ENCODE measurements around the gene LIN28A. TPM values are rescaled to one million over a fixed set of nuclear protein-coding genes. Genes with fewer than 3 reads are reported as not detected.

LIN28A gene
- total and polyA plus RNA-seq, 12 donors = 0.23 to 1.2 (median 0.72) TPM; not detected in 9

DNA sequence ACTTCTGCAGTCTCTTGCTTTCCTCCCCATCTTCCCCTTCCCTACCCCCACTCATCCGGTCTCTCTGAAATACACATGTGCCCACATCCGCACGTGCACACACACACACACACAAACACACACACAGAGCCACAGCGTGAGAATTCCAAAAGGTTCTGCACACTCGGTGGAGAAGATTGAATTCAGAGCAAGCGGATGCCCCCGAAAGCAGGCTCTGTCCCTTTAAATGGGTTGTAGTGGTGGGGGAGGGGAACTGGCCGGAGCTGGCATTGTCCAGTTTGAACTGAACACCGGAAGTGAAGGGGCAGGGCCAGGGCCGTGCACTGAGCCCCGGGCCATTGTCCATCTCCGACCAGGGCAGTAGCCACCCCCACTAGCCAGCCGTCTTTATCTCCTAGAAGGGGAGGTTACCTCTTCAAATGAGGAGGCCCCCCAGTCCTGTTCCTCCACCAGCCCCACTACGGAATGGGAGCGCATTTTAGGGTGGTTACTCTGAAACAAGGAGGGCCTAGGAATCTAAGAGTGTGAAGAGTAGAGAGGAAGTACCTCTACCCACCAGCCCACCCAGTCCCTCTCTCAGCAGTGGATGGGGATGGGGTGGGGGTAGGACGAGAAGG, 1.3 kb upstream of the LIN28A start:
- WGBS, 4 donors = 2 to 3% (median 2%) methylated on average over 9 to 16 of the region's 16 CpGs
- H3K9me3 ChIP-seq (replicated peaks in 1 of 3) = no peaks in the 10 kb centered on the region
- DNase-seq = no peak
- no peak overlapping the region for H3K27ac ChIP-seq
- no peak overlapping the region for H3K4me3 ChIP-seq
- no peaks in the 10 kb centered on the region for H3K4me1 ChIP-seq (replicated peaks in 1 of 2)
- TF ChIP-seq, protein P1, sequence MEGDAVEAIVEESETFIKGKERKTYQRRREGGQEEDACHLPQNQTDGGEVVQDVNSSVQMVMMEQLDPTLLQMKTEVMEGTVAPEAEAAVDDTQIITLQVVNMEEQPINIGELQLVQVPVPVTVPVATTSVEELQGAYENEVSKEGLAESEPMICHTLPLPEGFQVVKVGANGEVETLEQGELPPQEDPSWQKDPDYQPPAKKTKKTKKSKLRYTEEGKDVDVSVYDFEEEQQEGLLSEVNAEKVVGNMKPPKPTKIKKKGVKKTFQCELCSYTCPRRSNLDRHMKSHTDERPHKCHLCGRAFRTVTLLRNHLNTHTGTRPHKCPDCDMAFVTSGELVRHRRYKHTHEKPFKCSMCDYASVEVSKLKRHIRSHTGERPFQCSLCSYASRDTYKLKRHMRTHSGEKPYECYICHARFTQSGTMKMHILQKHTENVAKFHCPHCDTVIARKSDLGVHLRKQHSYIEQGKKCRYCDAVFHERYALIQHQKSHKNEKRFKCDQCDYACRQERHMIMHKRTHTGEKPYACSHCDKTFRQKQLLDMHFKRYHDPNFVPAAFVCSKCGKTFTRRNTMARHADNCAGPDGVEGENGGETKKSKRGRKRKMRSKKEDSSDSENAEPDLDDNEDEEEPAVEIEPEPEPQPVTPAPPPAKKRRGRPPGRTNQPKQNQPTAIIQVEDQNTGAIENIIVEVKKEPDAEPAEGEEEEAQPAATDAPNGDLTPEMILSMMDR (IDR thresholded peaks at IDR 0.05) = no peak
- no peak for TF ChIP-seq POLR2A (IDR thresholded peaks at IDR 0.05)
- intact Hi-C loops (cut with DNase I) = no loop called here
- no peaks in the 10 kb centered on the region for H3K36me3 ChIP-seq (replicated peaks in 1 of 2)
- peaks cover 35% of the 10 kb centered on the region for H3K27me3 ChIP-seq

DNA sequence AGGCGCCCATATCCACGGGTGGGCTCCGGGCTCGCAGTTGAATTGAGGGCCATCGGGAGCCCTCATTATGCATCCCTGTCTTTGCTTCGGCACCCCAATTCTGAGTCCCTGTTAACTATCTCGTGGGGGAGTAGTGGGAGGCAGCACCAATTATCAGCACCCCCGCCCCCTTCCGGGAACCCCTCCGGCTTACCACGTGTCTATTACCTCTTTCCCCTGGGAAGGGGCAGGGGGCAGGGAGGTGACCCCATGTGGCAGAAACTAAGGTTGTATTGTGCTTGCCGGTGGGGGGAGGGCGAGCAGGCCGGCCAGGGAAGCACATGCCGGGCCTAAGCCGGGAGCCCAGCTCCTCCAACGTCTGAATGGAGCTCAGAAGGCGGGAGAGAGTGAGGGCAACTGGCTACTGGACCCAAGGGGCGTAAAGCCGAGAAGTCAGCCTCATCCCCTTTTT, 1.0 kb downstream of the LIN28A start:
- H3K9me3 ChIP-seq (replicated peaks in 1 of 3) = no peaks in the 10 kb centered on the region
- peaks cover 58% of the 10 kb centered on the region for H3K27me3 ChIP-seq
- intact Hi-C loops (cut with DNase I) = no loop called here
- H3K27ac ChIP-seq = no peak overlapping the region
- no peaks in the 10 kb centered on the region for H3K36me3 ChIP-seq (replicated peaks in 1 of 2)
- no peak overlapping the region for H3K4me3 ChIP-seq
- H3K4me1 ChIP-seq (replicated peaks in 1 of 2) = no peaks in the 10 kb centered on the region
- WGBS, 4 donors = 9 to 13% (median 11%) methylated on average over 11 to 20 of the region's 20 CpGs
- no peak for TF ChIP-seq POLR2A (IDR thresholded peaks at IDR 0.05)
- TF ChIP-seq, protein P1 (IDR thresholded peaks at IDR 0.05) = no peak
- DNase-seq = no peak

DNA sequence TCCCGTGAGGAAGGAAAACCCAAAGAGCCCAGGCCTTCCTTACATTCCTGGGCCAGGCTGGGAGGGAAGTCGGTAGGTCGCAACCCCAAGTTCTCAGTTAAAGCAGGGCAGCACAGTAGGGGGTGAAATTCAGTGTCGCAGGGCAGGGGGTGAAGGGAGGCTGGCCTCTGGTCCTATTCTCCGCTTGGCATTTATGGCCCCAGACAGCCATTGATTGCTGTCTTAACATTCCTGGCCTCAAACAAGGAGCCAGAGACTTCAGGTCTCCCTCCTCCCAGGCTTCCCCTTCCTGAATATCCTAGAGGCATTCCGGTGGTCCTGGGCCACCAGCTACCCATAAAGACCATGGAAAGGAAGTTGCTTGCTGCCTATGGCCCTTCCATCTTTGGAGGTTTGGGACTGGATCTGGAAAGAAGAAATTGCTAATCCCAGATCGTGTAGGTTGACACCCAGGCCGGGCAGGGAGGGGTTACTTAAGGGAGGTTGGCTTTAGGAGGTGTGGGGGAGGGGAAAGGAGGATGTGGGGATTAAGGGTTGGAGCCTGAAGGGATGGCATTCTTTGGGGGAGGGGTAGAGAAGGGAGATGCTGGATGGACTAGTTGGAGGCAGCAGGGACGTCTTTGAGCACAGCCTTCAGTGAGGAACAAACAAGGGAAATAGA, 1.7 kb downstream of the LIN28A start:
- TF ChIP-seq POLR2A (IDR thresholded peaks at IDR 0.05) = no peak
- TF ChIP-seq, protein P1 (IDR thresholded peaks at IDR 0.05) = no peak
- WGBS, 4 donors = 21 to 25% (median 21%) methylated on average over 9 of the region's 9 CpGs
- Histone ChIP-seq H3K4me3 (no peak overlapping the region), H3K36me3 (replicated peaks in 1 of 2) (no peaks in the 10 kb centered on the region), H3K27me3 (peaks cover 59% of the 10 kb centered on the region), H3K9me3 (replicated peaks in 1 of 3) (no peaks in the 10 kb centered on the region), H3K27ac (no peak overlapping the region), H3K4me1 (replicated peaks in 1 of 2) (no peaks in the 10 kb centered on the region)
- DNase-seq = no peak
- intact Hi-C loops (cut with DNase I) = no loop called here

DNA sequence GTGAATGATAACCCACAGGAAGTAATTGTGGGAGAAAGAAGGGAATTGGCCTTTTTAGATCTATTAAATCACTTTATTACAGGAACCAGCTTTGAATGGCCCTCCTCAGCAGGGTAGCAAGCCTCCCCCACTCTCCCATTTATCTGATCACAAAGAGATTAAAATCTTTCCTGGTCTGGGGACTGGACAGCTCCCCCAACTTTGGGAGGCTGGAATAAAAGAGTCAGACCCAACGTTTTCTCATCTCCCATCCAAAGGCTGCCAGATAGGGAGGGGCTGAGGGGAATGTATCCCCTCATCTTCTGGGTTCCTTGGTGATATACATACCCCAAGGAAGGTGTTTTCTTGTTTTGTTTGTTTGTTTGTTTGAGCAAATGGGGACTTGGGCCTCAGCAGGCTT, 2.4 kb downstream of the LIN28A start:
- no peaks in the 10 kb centered on the region for H3K36me3 ChIP-seq (replicated peaks in 1 of 2)
- peaks cover 59% of the 10 kb centered on the region for H3K27me3 ChIP-seq
- DNase-seq = no peak
- no peak overlapping the region for H3K27ac ChIP-seq
- TF ChIP-seq, protein P1 (IDR thresholded peaks at IDR 0.05) = no peak
- TF ChIP-seq POLR2A (IDR thresholded peaks at IDR 0.05) = no peak
- H3K4me3 ChIP-seq = no peak overlapping the region
- no peaks in the 10 kb centered on the region for H3K9me3 ChIP-seq (replicated peaks in 1 of 3)
- WGBS, 4 donors = 0 to 4% (median 0%) methylated on average over 1 of the region's 1 CpG
- intact Hi-C loops (cut with DNase I) = no loop called here
- H3K4me1 ChIP-seq (replicated peaks in 1 of 2) = no peaks in the 10 kb centered on the region

Measured in adrenal gland (tissue), 12 donors.